ENCODE measurements around the gene VSIG10L2.

VSIG10L2 gene

DNA sequence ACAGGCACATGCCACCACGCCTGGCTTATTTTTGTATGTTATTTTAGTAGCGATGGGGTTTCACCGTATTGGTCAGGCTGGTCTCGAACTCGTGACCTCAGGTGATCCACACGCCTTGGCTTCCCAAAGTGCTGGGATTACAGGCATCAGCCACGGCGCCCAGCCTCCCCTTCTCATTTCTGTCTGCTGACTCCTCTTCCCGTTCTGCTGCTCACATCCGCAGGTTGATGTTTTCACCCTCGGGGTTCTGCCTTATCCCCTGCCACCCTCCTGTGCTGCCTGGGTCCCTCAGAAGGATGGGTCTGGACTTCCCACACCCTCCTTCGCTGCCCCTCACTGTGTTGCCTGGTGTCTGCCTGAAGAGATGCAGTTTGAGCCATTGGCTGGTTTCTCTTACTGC is 19.2 kb upstream of the VSIG10L2 start:
- ChIA-PET POLR2A (no interaction called here), CTCF (no interaction called here)
- no peak for DNase-seq (ENCODE audit: extremely low spot score)
- TF ChIP-seq CTCF (IDR thresholded peaks at IDR 0.05; ENCODE audit: control extremely low read depth, extremely low read depth, low read depth, missing control alignments) = no peak

GRCh38 chr11:125929445-125930075 is 16.3 kb upstream of the VSIG10L2 start:
- ChIA-PET CTCF (interaction anchor here (1.4 to 2.2 kb wide), 2 partner anchors 9 to 12 kb away, joined by 3 to 7 read pairs; no protein-coding TSS in a partner anchor), POLR2A (no interaction called here)
- TF ChIP-seq CTCF (IDR thresholded peaks at IDR 0.05; ENCODE audit: control extremely low read depth, extremely low read depth, low read depth, missing control alignments) = no peak
- no peak for DNase-seq (ENCODE audit: extremely low spot score)

GRCh38 chr11:125930076-125930450 is 15.8 kb upstream of the VSIG10L2 start:
- ChIA-PET CTCF (interaction anchor here (1.4 to 2.2 kb wide), 2 partner anchors 9 to 11 kb away, joined by 3 to 7 read pairs; no protein-coding TSS in a partner anchor), POLR2A (no interaction called here)
- no peak for TF ChIP-seq CTCF (IDR thresholded peaks at IDR 0.05; ENCODE audit: control extremely low read depth, extremely low read depth, low read depth, missing control alignments)
- DNase-seq (ENCODE audit: extremely low spot score) = no peak

- ChIA-PET CTCF (no interaction called here), POLR2A (no interaction called here)
- TF ChIP-seq CTCF (IDR thresholded peaks at IDR 0.05; ENCODE audit: control extremely low read depth, extremely low read depth, low read depth, missing control alignments) = no peak
- DNase-seq (ENCODE audit: extremely low spot score) = no peak
These were observed 14.7 kb upstream of the VSIG10L2 start for GRCh38 chr11:125931116-125931515.

GRCh38 chr11:125931668-125932067 is 14.2 kb upstream of the VSIG10L2 start:
- TF ChIP-seq CTCF (IDR thresholded peaks at IDR 0.05; ENCODE audit: control extremely low read depth, extremely low read depth, low read depth, missing control alignments) = no peak
- ChIA-PET POLR2A (no interaction called here), CTCF (interaction anchor here (1.7 kb wide), 1 partner anchor 10 kb away, joined by 4 read pairs; no protein-coding TSS in a partner anchor)
- DNase-seq (ENCODE audit: extremely low spot score) = no peak

DNA sequence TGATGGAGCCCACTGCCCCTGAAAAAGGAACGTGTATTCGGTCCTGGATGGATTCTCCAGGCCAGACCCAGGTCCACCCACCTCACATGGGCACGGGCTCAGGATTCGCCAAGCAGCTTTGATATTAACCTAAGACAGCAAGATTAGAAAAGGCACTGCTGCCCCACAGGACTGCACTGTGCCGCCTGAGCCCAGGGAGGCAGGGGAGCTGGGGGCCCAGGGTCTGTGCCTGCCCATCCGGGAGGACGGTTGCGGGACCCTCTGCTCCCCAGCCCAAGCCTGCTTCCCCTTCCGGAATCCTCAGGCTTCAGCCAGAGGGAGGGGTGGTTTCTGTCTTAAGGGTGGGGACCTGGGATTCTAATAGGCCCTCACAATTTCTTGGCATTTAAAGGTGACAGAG is 13.5 kb upstream of the VSIG10L2 start:
- no peak for TF ChIP-seq CTCF (IDR thresholded peaks at IDR 0.05; ENCODE audit: control extremely low read depth, extremely low read depth, low read depth, missing control alignments)
- no peak for DNase-seq (ENCODE audit: extremely low spot score)
- CTCF ChIA-PET = interaction anchor here (1.7 kb wide), 1 partner anchor 11 kb away, joined by 4 read pairs; no protein-coding TSS in a partner anchor
- POLR2A ChIA-PET = no interaction called here

Measured in GM10248 (cell line).